Erythroblast (primary cell): ENCODE data around the gene IKZF3.

Experiments
- DNase-seq, 2 experiments: peaks; one replicate each; lab custom pipeline; 2025; lab: John Stamatoyannopoulos, UW
- GATA1 ChIP-seq: IDR thresholded peaks from 2 replicates; pipeline ENCODE4 v1.6.1; 2011; ENCODE audit warnings: low read depth, mild to moderate bottlenecking, control low read depth, low read length, moderate library complexity
- POLR2A ChIP-seq: IDR thresholded peaks from 2 replicates; pipeline ENCODE4 v1.6.1; 2011; ENCODE audit warnings: mild to moderate bottlenecking, low read length

Gene IKZF3

GRCh38 chr17:39845052-39845846 lies 18.9 kb downstream of the IKZF3 start:
- no peak for DNase-seq
- no peak for TF ChIP-seq POLR2A
- TF ChIP-seq GATA1, result no peak

- TF ChIP-seq POLR2A, result no peak
- TF ChIP-seq GATA1, result no peak
- DNase-seq, result no peak
Observed at GRCh38 chr17:39841134-39841683, 22.9 kb downstream of the IKZF3 start.

GRCh38 chr17:39838784-39839183 lies 25.3 kb downstream of the IKZF3 start:
- TF ChIP-seq GATA1 (no peak), POLR2A (no peak)
- no peak for DNase-seq

- TF ChIP-seq GATA1 (no peak), POLR2A (no peak)
- no peak for DNase-seq
Observed at GRCh38 chr17:39838057-39838456, 26.1 kb downstream of the IKZF3 start.

- no peak for DNase-seq
- TF ChIP-seq GATA1 (no peak), POLR2A (no peak)
Observed at GRCh38 chr17:39836117-39836516, 28.0 kb downstream of the IKZF3 start.

GRCh38 chr17:39835038-39835786 lies 28.9 kb downstream of the IKZF3 start:
- DNase-seq, result no peak
- TF ChIP-seq POLR2A (no peak), GATA1 (no peak)

GRCh38 chr17:39834017-39834416 lies 30.1 kb downstream of the IKZF3 start:
- no peak for DNase-seq
- TF ChIP-seq POLR2A (no peak), GATA1 (no peak)

GRCh38 chr17:39831588-39831987 lies 32.5 kb downstream of the IKZF3 start:
- TF ChIP-seq POLR2A (no peak), GATA1 (no peak)
- no peak for DNase-seq

GRCh38 chr17:39828443-39828842 lies 35.7 kb downstream of the IKZF3 start:
- no peak for TF ChIP-seq POLR2A
- no peak for TF ChIP-seq GATA1
- no peak for DNase-seq

GRCh38 chr17:39826334-39826733 lies 37.8 kb downstream of the IKZF3 start:
- TF ChIP-seq POLR2A, result no peak
- no peak for DNase-seq

- peak in 1 of 2 experiments; percentile 6 for DNase-seq
- TF ChIP-seq GATA1, result no peak
- TF ChIP-seq POLR2A, result no peak
Observed at GRCh38 chr17:39823407-39824054, 40.6 kb downstream of the IKZF3 start.

GRCh38 chr17:39822051-39822451 lies 42.1 kb downstream of the IKZF3 start:
- DNase-seq, result no peak
- no peak for TF ChIP-seq POLR2A
- TF ChIP-seq GATA1, result no peak

GRCh38 chr17:39820987-39821386 lies 43.1 kb downstream of the IKZF3 start:
- no peak for DNase-seq
- TF ChIP-seq POLR2A (no peak), GATA1 (no peak)

GRCh38 chr17:39820541-39820940 lies 43.6 kb downstream of the IKZF3 start:
- no peak for TF ChIP-seq POLR2A
- no peak for TF ChIP-seq GATA1
- no peak for DNase-seq

GRCh38 chr17:39818358-39819000 lies 45.6 kb downstream of the IKZF3 start:
- DNase-seq, result no peak
- no peak for TF ChIP-seq GATA1
